ENCODE measurements around the gene AICDA. TPM values are rescaled to one million over a fixed set of nuclear protein-coding genes. Genes with fewer than 3 reads are reported as not detected.

The AICDA gene
- total and polyA plus RNA-seq, 2 of the 13 experiments (the other 11 are each of a cell fraction or from before 2014, with no cell fraction given): not detected

Small RNAs within 50 kb of the gene (small RNA-seq; reads per million reads assigned to genes)
- gene RF00019 (ENCODE audit: insufficient read depth in 2 of 3, insufficient read length in 3 of 3, low read depth in 2 of 3, low replicate concordance in 1 of 3) (0 reads per million in 3 experiments), gene RF00564 (ENCODE audit: insufficient read depth in 2 of 3, insufficient read length in 3 of 3, low read depth in 2 of 3, low replicate concordance in 1 of 3) (0 reads per million in 3 experiments)

Other genes starting within 250 kb of the AICDA start
- not detected in 2 replicates for gene CLEC6A, start 156.9 kb downstream of the AICDA start, total RNA-seq (2016; rRNA removed; fragmentation: Illumina TruSeq; extraction: Trizol)
- not detected in 2 replicates for gene CLEC6A, start 156.9 kb downstream of the AICDA start, polyA plus RNA-seq (2011; rRNA removed)
- not detected in 2 replicates for gene CLEC4D, start 99.4 kb downstream of the AICDA start, total RNA-seq (2016; rRNA removed; fragmentation: Illumina TruSeq; extraction: Trizol)
- not detected in 2 replicates for gene CLEC4D, start 99.4 kb downstream of the AICDA start, polyA plus RNA-seq (2011; rRNA removed)
- gene CLEC4E, start 72.0 kb downstream of the AICDA start, total RNA-seq (2016; rRNA removed; fragmentation: Illumina TruSeq; extraction: Trizol): not detected in 2 replicates
- not detected in 2 replicates for gene CLEC4E, start 72.0 kb downstream of the AICDA start, polyA plus RNA-seq (2011; rRNA removed)
- gene MFAP5, start 50.0 kb upstream of the AICDA start, total RNA-seq (2016; rRNA removed; fragmentation: Illumina TruSeq; extraction: Trizol): not detected in 2 replicates
- gene MFAP5, start 50.0 kb upstream of the AICDA start, polyA plus RNA-seq (2011; rRNA removed): 0.07 TPM in 1 of 2 replicates, not detected in the other
- gene RIMKLB, start 85.1 kb upstream of the AICDA start, total RNA-seq (2016; rRNA removed; fragmentation: Illumina TruSeq; extraction: Trizol): 0.21 and 0.33 TPM in 2 replicates
- 0.35 and 0.40 TPM in 2 replicates for gene RIMKLB, start 85.1 kb upstream of the AICDA start, polyA plus RNA-seq (2011; rRNA removed)
- gene A2ML1, start 209.8 kb upstream of the AICDA start, total RNA-seq (2016; rRNA removed; fragmentation: Illumina TruSeq; extraction: Trizol): not detected in 2 replicates
- gene A2ML1, start 209.8 kb upstream of the AICDA start, polyA plus RNA-seq (2011; rRNA removed): not detected in 2 replicates